ENCODE measurements around the gene UBE2V1.
A peak's percentile ranks its signal among the peaks of the same experiment; 100 is the strongest.
"Not testable (repeated sequence)": the region's sequence is repeated elsewhere in the genome, so short reads cannot be mapped to it uniquely, and the experiment has no call there.

Gene UBE2V1

GRCh38 chr20:50108556-50109235 is 4.3 kb downstream of the UBE2V1 start:
- TF ChIP-seq CTCF (IDR thresholded peaks at IDR 0.05; ENCODE audit: low read depth, low read length, missing control alignments), result no peak
- DNase-seq (ENCODE audit: extremely low read depth, low read depth), result no peak
- no peak overlapping the region for H3K4me3 ChIP-seq (replicated peaks; ENCODE audit: low read depth, low read length)

GRCh38 chr20:50107796-50108331 is 5.1 kb downstream of the UBE2V1 start:
- no peak for DNase-seq (ENCODE audit: extremely low read depth, low read depth)
- TF ChIP-seq CTCF (IDR thresholded peaks at IDR 0.05; ENCODE audit: low read depth, low read length, missing control alignments), result no peak

DNA sequence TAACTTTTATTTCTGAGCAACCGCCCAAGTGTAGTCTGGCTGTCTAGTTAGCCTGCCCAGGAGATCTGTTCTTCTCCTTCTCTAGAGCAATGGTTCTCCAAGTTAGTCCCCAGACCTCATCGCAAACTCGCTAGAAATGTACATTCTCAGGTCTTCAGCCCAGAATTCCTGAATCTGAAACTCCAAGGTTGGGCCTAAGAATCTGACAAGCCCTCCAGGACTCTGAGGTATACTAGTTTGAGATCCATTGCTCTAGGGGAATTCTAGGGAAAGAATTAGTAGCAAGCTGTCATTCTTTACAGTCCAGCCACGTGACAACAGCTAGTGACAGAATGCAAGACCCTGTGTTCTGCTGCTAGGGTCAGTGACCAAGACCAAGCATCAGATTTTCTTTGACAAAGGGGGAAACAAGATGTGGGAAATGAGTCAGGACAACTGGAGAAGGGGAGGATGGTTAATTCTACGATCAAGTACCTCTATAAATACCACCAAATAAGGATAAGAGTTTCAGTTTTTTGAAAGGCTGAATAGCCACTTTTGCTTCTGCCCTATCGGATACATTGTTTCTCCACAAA is 5.8 kb downstream of the UBE2V1 start:
- no peak for TF ChIP-seq CTCF (IDR thresholded peaks at IDR 0.05; ENCODE audit: low read depth, low read length, missing control alignments)
- no peak for DNase-seq (ENCODE audit: extremely low read depth, low read depth)
- no peak overlapping the region for H3K4me3 ChIP-seq (replicated peaks; ENCODE audit: low read depth, low read length)

More at GRCh38 chr20:50107796-50108331, 5.1 kb downstream of the UBE2V1 start:
- no peak overlapping the region for H3K4me3 ChIP-seq (replicated peaks; ENCODE audit: low read depth, low read length)

- DNase-seq (ENCODE audit: extremely low read depth, low read depth); H3K4me3 ChIP-seq (replicated peaks; ENCODE audit: low read depth, low read length): not testable (repeated sequence)
Measured at GRCh38 chr20:50106669-50107068, 6.3 kb downstream of the UBE2V1 start.

DNA sequence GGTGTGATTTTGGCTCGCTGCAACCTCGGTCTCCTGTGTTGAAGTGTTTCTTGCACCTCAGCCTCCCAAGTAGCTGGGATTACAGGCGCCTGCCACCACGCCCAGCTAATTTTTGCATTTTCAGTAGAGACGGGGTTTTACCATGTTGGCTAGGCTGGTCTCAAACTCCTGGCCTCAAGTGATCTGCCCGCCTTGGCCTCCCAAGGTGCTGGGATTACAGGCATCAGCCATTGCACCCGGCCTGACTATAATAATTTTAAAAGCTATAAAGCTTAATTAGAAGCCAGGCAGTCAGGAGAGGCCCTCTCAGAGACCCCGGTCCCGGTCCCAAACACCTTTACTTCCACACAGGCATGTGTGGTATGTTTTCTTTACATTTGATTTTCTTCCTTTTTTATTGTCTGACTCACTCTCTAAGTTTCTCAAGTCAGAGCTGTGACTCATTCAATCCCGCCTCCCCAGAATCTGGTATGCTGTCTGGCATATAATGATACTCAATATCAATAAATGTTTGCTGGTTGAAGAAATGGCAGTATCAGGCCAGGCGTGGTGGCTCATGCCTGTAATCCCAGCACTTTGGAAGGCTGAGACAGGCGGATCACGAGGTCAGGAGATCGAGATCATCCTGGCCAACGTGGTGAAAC is 9.4 kb downstream of the UBE2V1 start:
- DNase-seq (ENCODE audit: extremely low read depth, low read depth), result peak; percentile 63

GRCh38 chr20:50102551-50102950 is 10.4 kb downstream of the UBE2V1 start:
- H3K4me3 ChIP-seq (replicated peaks; ENCODE audit: low read depth, low read length); DNase-seq (ENCODE audit: extremely low read depth, low read depth): not testable (repeated sequence)

More for the DNA sequence above, 9.4 kb downstream of the UBE2V1 start:
- not testable (repeated sequence) for H3K4me3 ChIP-seq (replicated peaks; ENCODE audit: low read depth, low read length)

- no peak for DNase-seq (ENCODE audit: extremely low read depth, low read depth)
- no peak for TF ChIP-seq CTCF (IDR thresholded peaks at IDR 0.05; ENCODE audit: low read depth, low read length, missing control alignments)
Measured at GRCh38 chr20:50101887-50102286, 11.1 kb downstream of the UBE2V1 start.

GRCh38 chr20:50101281-50101680 is 11.7 kb downstream of the UBE2V1 start:
- H3K4me3 ChIP-seq (replicated peaks; ENCODE audit: low read depth, low read length), result no peak overlapping the region
- no peak for DNase-seq (ENCODE audit: extremely low read depth, low read depth)
- TF ChIP-seq CTCF (IDR thresholded peaks at IDR 0.05; ENCODE audit: low read depth, low read length, missing control alignments), result no peak

More at GRCh38 chr20:50101887-50102286, 11.1 kb downstream of the UBE2V1 start:
- no peak overlapping the region for H3K4me3 ChIP-seq (replicated peaks; ENCODE audit: low read depth, low read length)
